CD14-positive monocyte (primary cell): Measurements from ENCODE around the gene CUL4A. TPM values are rescaled to one million over a fixed set of nuclear protein-coding genes. Genes with fewer than 3 reads are reported as not detected.

Source experiments
- DNase-seq, 3 donors: peaks; one replicate each; pipeline ENCODE4 v3.0.0-alpha.2; 2011 to 2022
- H2AFZ ChIP-seq: 2 replicates; pipeline ENCODE4 v1.6.0; 2012; ENCODE audit warnings: mild to moderate bottlenecking, low read depth, low read length, inconsistent platforms; ENCODE audit not compliant: insufficient read depth, poor library complexity, severe bottlenecking
- H3K27ac ChIP-seq, 2 donors: 1 replicate in 1 of 2; 2 replicates in 1 of 2; pipeline ENCODE4 v1.5.1; 2012 to 2013; ENCODE audit warnings: low read length in 2 of 2, control low read depth in 1 of 2, inconsistent platforms in 1 of 2, low read depth in 1 of 2, mild to moderate bottlenecking in 1 of 2
- H3K27me3 ChIP-seq, 2 donors: one replicate each; pipeline versions ENCODE4 v1.6.0 to v1.6.1; 2011 to 2013; ENCODE audit warnings: low read length in 2 of 2; ENCODE audit not compliant: control insufficient read depth in 2 of 2, insufficient read depth in 2 of 2
- H3K36me3 ChIP-seq, 2 donors: replicated peaks in 1 of 2; 1 replicate in 1 of 2; 2 replicates in 1 of 2; pipeline versions ENCODE4 v1.5.1 to v1.6.1; 2012 to 2013; ENCODE audit warnings: low read length in 2 of 2, control low read depth in 1 of 2, inconsistent platforms in 1 of 2, mild to moderate bottlenecking in 1 of 2; ENCODE audit not compliant: insufficient read depth in 2 of 2, control insufficient read depth in 1 of 2
- H3K4me1 ChIP-seq, 2 donors: 1 replicate in 1 of 2; 2 replicates in 1 of 2; pipeline versions ENCODE4 v1.5.1 to v1.6.1; 2012 to 2013; ENCODE audit warnings: low read length in 2 of 2, control low read depth in 1 of 2, inconsistent platforms in 1 of 2, mild to moderate bottlenecking in 1 of 2, moderate library complexity in 1 of 2; ENCODE audit not compliant: insufficient read depth in 2 of 2, control insufficient read depth in 1 of 2
- H3K4me2 ChIP-seq: replicated peaks from 2 replicates; pipeline ENCODE3; 2012; ENCODE audit warnings: low read length, moderate library complexity, mild to moderate bottlenecking; ENCODE audit not compliant: poor library complexity, severe bottlenecking; ENCODE audit errors: extremely low read depth
- H3K4me3 ChIP-seq, 3 experiments: fragments of 200-600 bp in 1 of 3; sonication (generic) in 1 of 3; replicated peaks in 1 of 3; 1 replicate in 2 of 3; 2 replicates in 1 of 3; pipeline ENCODE4 v1.5.1; 2011 to 2013; ENCODE audit warnings: low read length in 3 of 3, mild to moderate bottlenecking in 3 of 3, control low read depth in 2 of 3, low read depth in 2 of 3, inconsistent platforms in 1 of 3, moderate library complexity in 1 of 3
- H3K79me2 ChIP-seq: 2 replicates; pipeline ENCODE4 v1.6.0; 2012; ENCODE audit warnings: mild to moderate bottlenecking, control low read depth, inconsistent platforms, low read length, moderate library complexity; ENCODE audit not compliant: insufficient read depth
- H3K9ac ChIP-seq: 2 replicates; pipeline ENCODE4 v1.6.0; 2017; ENCODE audit warnings: low read length, mild to moderate bottlenecking; ENCODE audit not compliant: insufficient read depth, poor library complexity, severe bottlenecking
- H3K9me3 ChIP-seq, 2 donors: replicated peaks in 1 of 2; 1 replicate in 1 of 2; 2 replicates in 1 of 2; pipeline versions ENCODE4 v1.5.1 to v1.6.1; 2012 to 2013; ENCODE audit warnings: low read length in 2 of 2, control low read depth in 1 of 2; ENCODE audit not compliant: control insufficient read depth in 1 of 2, insufficient read depth in 1 of 2
- H4K20me1 ChIP-seq: 2 replicates; pipeline ENCODE4 v1.6.0; 2012; ENCODE audit warnings: mild to moderate bottlenecking, low read length, control low read depth, moderate library complexity; ENCODE audit not compliant: insufficient read depth
- H3K27ac Mint-ChIP-seq, 7 donors: one replicate each; pipeline ENCODE4 v1.8.0; 2020; ENCODE audit warnings: mild to moderate bottlenecking in 7 of 7, mixed read lengths in 7 of 7, moderate library complexity in 6 of 7, inconsistent platforms in 2 of 7
- H3K27me3 Mint-ChIP-seq, 3 donors: one replicate each; pipeline ENCODE4 v1.8.0; 2021 to 2022; ENCODE audit warnings: low read depth in 3 of 3, mild to moderate bottlenecking in 3 of 3, mixed read lengths in 3 of 3, moderate library complexity in 3 of 3, inconsistent platforms in 1 of 3
- H3K36me3 Mint-ChIP-seq, 2 donors: one replicate each; pipeline ENCODE4 v1.8.0; 2020; ENCODE audit warnings: mixed read lengths in 2 of 2, inconsistent platforms in 1 of 2, mild to moderate bottlenecking in 1 of 2
- H3K4me1 Mint-ChIP-seq: one replicate; pipeline ENCODE4 v1.8.0; 2020; ENCODE audit warnings: mild to moderate bottlenecking, mixed read lengths
- H3K4me3 Mint-ChIP-seq, 2 donors: one replicate each; pipeline ENCODE4 v1.8.0; 2020; ENCODE audit warnings: mild to moderate bottlenecking in 2 of 2, mixed read lengths in 2 of 2, moderate library complexity in 1 of 2
- H3K9me3 Mint-ChIP-seq, 7 donors: one replicate each; pipeline ENCODE4 v1.8.0; 2020 to 2022; ENCODE audit warnings: mixed read lengths in 7 of 7, mild to moderate bottlenecking in 6 of 7, moderate library complexity in 6 of 7, inconsistent platforms in 2 of 7
- WGBS: methylation state at CpG from one replicate; pipeline ENCODE4 v1.1.5; 2013; ENCODE audit warnings: missing lambda C conversion rate; ENCODE audit not compliant: insufficient coverage; 5-methylcytosine and 5-hydroxymethylcytosine counted together
- intact Hi-C, 2 donors: fragments of 100-400 bp; cut with micrococcal nuclease; formaldehyde crosslinking; loops; one replicate each; pipeline versions ENCODE4 v1.15.0 to v1.15.1; 2023
- polyA plus RNA-seq, 3 donors: library from polyadenylated mRNA; depleted of rRNA in 1 of 3; unstranded in 2 of 3; stranded (reverse) in 1 of 3; fragments of 300-500 nt in 2 of 3; fragments of >200 nt in 1 of 3; fragmentation: Illumina TruSeq in 2 of 3; gene quantifications; 1 replicate in 2 of 3; 2 replicates in 1 of 3; pipeline ENCODE4 v1.2.3, GENCODE V29; 2012 to 2021
- TF ChIP-seq, protein P1 (sequence below): fragments of 200-600 bp; IDR thresholded peaks from one replicate; pipeline ENCODE4 v1.8.0; 2022; ENCODE audit warnings: antibody characterized with exemption, mild to moderate bottlenecking

Gene CUL4A
- polyA plus RNA-seq, 3 donors = 32.0 to 53.9 (median 33.7) TPM

DNA sequence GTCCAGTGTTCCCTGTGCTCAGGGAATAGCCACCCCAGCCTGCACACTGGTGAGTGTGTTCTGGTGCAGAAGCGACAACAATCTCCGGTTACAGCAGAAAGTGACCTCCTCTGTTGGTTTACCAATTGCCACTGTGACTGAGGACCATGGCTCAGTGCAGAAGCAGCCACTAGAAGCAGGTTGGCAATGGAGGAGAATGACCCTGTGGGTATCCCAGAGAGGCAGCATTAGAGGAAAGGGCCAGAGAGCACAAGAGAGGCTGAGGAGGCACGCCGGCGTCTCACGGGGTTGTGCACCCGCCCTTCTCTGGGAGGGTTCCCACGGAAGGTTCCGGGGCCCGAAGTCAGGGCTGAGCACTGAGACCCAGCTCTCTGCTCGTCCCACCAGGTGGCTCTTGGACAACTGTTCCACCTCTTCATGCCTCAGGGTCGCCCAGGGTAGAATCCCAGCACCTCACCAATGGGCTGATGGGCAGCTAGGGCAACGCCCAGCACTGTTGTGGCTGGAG is 36.9 kb upstream of the CUL4A start:
- Mint-ChIP-seq H3K4me3 (no peak overlapping the region), H3K36me3 (peaks cover 29 to 45% of the 10 kb centered on the region in 2 donors), H3K27ac (peak overlapping the region in 1 of 7 donors; percentile 49), H3K4me1 (peaks cover 30% of the 10 kb centered on the region), H3K9me3 (peaks cover 6 to 15% (median 11%) of the 10 kb centered on the region in 7 donors), H3K27me3 (peaks cover 0 to 6% (median 2%) of the 10 kb centered on the region in 3 donors)
- peaks cover 11 to 32% of the 10 kb centered on the region in 2 donors for H3K4me1 ChIP-seq
- H3K27ac ChIP-seq = peak overlapping the region in 1 of 2 donors; percentile 12
- H2AFZ ChIP-seq = no peak overlapping the region
- peaks cover 0 to 10% of the 10 kb centered on the region in 2 donors for H3K36me3 ChIP-seq
- 98% methylated on average over 11 of the region's 13 CpGs for WGBS
- intact Hi-C loops = no loop called here
- no peaks in the 10 kb centered on the region for H3K27me3 ChIP-seq
- H3K9ac ChIP-seq = no peak overlapping the region
- no peaks in the 10 kb centered on the region for H3K79me2 ChIP-seq
- no peak overlapping the region for H3K4me2 ChIP-seq
- peaks cover 0 to 13% of the 10 kb centered on the region in 2 donors for H3K9me3 ChIP-seq
- TF ChIP-seq, protein P1, sequence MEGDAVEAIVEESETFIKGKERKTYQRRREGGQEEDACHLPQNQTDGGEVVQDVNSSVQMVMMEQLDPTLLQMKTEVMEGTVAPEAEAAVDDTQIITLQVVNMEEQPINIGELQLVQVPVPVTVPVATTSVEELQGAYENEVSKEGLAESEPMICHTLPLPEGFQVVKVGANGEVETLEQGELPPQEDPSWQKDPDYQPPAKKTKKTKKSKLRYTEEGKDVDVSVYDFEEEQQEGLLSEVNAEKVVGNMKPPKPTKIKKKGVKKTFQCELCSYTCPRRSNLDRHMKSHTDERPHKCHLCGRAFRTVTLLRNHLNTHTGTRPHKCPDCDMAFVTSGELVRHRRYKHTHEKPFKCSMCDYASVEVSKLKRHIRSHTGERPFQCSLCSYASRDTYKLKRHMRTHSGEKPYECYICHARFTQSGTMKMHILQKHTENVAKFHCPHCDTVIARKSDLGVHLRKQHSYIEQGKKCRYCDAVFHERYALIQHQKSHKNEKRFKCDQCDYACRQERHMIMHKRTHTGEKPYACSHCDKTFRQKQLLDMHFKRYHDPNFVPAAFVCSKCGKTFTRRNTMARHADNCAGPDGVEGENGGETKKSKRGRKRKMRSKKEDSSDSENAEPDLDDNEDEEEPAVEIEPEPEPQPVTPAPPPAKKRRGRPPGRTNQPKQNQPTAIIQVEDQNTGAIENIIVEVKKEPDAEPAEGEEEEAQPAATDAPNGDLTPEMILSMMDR = no peak
- H3K4me3 ChIP-seq = no peak overlapping the region
- no peak for DNase-seq
- H4K20me1 ChIP-seq = no peaks in the 10 kb centered on the region

DNA sequence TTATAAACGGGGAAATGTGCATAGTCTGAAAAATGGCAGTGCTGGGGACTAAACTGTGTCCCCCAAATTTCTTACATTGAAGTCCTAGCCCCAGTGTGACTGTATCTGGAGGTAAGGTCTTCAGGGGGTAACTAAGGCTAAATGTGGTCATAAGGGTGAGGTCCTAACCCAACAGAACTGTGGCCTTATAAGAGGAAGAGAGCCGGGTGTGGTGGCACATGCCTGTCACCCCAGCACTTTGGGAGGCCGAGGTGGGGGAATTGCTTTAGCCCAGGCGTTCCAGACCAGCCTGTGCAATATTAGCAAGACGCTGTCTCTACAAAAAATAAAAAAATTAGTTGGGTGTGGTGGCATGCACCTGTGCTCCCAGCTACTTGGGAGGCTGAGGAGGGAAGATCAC is 33.1 kb upstream of the CUL4A start:
- H3K9ac ChIP-seq = peak overlapping the region; percentile 52
- peaks cover 0 to 6% (median 2%) of the 10 kb centered on the region in 3 donors for H3K27me3 Mint-ChIP-seq
- H3K4me3 Mint-ChIP-seq = no peak overlapping the region
- H4K20me1 ChIP-seq = no peaks in the 10 kb centered on the region
- intact Hi-C loops = no loop called here
- peak overlapping the region; percentile 71 to 88 for H3K27ac ChIP-seq
- peak; percentile 79 to 98 (median 95) for DNase-seq
- H2AFZ ChIP-seq = no peak overlapping the region
- H3K79me2 ChIP-seq = no peaks in the 10 kb centered on the region
- no peaks in the 10 kb centered on the region for H3K27me3 ChIP-seq
- peaks cover 4 to 11% (median 8%) of the 10 kb centered on the region in 7 donors for H3K9me3 Mint-ChIP-seq
- peaks cover 11 to 26% of the 10 kb centered on the region in 2 donors for H3K4me1 ChIP-seq
- peaks cover 53 to 69% of the 10 kb centered on the region in 2 donors for H3K36me3 Mint-ChIP-seq
- no peak overlapping the region for H3K4me3 ChIP-seq
- WGBS = 30% methylated on average over 4 of the region's 5 CpGs
- peaks cover 23% of the 10 kb centered on the region for H3K4me1 Mint-ChIP-seq
- H3K9me3 ChIP-seq = peaks cover 0 to 10% of the 10 kb centered on the region in 2 donors
- TF ChIP-seq, protein P1 = no peak
- H3K27ac Mint-ChIP-seq = peak overlapping the region; percentile 93 to 99 (median 94)
- no peak overlapping the region for H3K4me2 ChIP-seq
- peaks cover 34 to 47% of the 10 kb centered on the region in 2 donors for H3K36me3 ChIP-seq
